OCI-LY3 (cell line): ENCODE data around the gene DNMT3A.
A peak's percentile ranks its signal among the peaks of the same experiment; 100 is the strongest.

ENCODE experiments used
- H2AFZ ChIP-seq: fragments of 200-600, 300-600 bp; shearing (Covaris generic); 2 replicates; pipeline ENCODE4 v1.6.0; 2014; ENCODE audit warnings: antibody characterized with exemption, low read depth, low read length
- H3K27ac ChIP-seq: fragments of 200-600, 300-600 bp; sonication (generic); 2 replicates; pipeline ENCODE4 v1.5.1; 2014; ENCODE audit warnings: mild to moderate bottlenecking, low read length, moderate library complexity, mixed read lengths
- H3K27me3 ChIP-seq: fragments of 200-600, 300-600 bp; sonication (generic); 2 replicates; pipeline ENCODE4 v1.6.1; 2014; ENCODE audit warnings: low read depth, low read length, mixed read lengths
- H3K36me3 ChIP-seq: fragments of 200-600, 300-600 bp; sonication (generic); replicated peaks from 2 replicates; pipeline ENCODE3; 2014; ENCODE audit warnings: low read depth, low read length, mixed read lengths
- H3K4me1 ChIP-seq: fragments of 300-600, 200-600 bp; sonication (generic); 2 replicates; pipeline ENCODE4 v1.6.1; 2014; ENCODE audit warnings: low read length, mixed read lengths
- H3K4me2 ChIP-seq: fragments of 200-600, 300-600 bp; sonication (generic); 2 replicates; pipeline ENCODE4 v1.6.1; 2014; ENCODE audit warnings: low read length, mixed read lengths
- H3K4me3 ChIP-seq: fragments of 300-600, 200-600 bp; sonication (generic); 2 replicates; pipeline ENCODE4 v1.5.1; 2014; ENCODE audit warnings: antibody characterized with exemption, mild to moderate bottlenecking, low read length, moderate library complexity
- H3K79me2 ChIP-seq: fragments of 300-600, 200-600 bp; shearing (Covaris generic); 2 replicates; pipeline ENCODE4 v1.6.1; 2014; ENCODE audit warnings: mild to moderate bottlenecking, low read length, mixed read lengths
- H3K9ac ChIP-seq: fragments of 300-600, 200-600 bp; shearing (Covaris generic); 2 replicates; pipeline ENCODE4 v1.6.0; 2014; ENCODE audit warnings: mild to moderate bottlenecking, low read length, moderate library complexity
- H3K9me3 ChIP-seq: fragments of 200-600, 300-600 bp; shearing (Covaris generic); 2 replicates; pipeline ENCODE4 v1.6.1; 2014; ENCODE audit warnings: low read length, mixed read lengths; ENCODE audit not compliant: insufficient read depth
- H4K20me1 ChIP-seq: fragments of 200-600, 300-600 bp; sonication (generic); 2 replicates; pipeline ENCODE4 v1.6.1; 2016; ENCODE audit warnings: low read length, mixed read lengths; ENCODE audit not compliant: insufficient read depth
- EZH2phosphoT487 ChIP-seq: fragments of 200-600 bp; shearing (Covaris generic); IDR thresholded peaks from 2 replicates; pipeline ENCODE4 v1.6.1; 2018; ENCODE audit warnings: antibody characterized with exemption, mixed run types, low read depth
- TF ChIP-seq, protein P1 (sequence below): fragments of 200-600, 300-600 bp; sonication (generic); IDR thresholded peaks from 2 replicates; pipeline ENCODE4 v1.5.1; 2014; ENCODE audit warnings: antibody characterized with exemption, low read length, low read depth

The DNMT3A gene

GRCh38 chr2:25377822-25378421 lies 36.2 kb upstream of the DNMT3A start:
- Histone ChIP-seq H3K79me2 (no peaks in the 10 kb centered on the region), H3K4me1 (peaks cover 31% of the 10 kb centered on the region), H2AFZ (no peak overlapping the region), H3K4me2 (no peak overlapping the region; the same call in 1 of the 2 replicates), H3K9ac (no peak overlapping the region), H3K36me3 (no peaks in the 10 kb centered on the region), H3K27ac (no peak overlapping the region), H3K4me3 (no peak overlapping the region), H3K27me3 (no peaks in the 10 kb centered on the region), H4K20me1 (no peaks in the 10 kb centered on the region), H3K9me3 (no peaks in the 10 kb centered on the region)
- TF ChIP-seq, protein P1, sequence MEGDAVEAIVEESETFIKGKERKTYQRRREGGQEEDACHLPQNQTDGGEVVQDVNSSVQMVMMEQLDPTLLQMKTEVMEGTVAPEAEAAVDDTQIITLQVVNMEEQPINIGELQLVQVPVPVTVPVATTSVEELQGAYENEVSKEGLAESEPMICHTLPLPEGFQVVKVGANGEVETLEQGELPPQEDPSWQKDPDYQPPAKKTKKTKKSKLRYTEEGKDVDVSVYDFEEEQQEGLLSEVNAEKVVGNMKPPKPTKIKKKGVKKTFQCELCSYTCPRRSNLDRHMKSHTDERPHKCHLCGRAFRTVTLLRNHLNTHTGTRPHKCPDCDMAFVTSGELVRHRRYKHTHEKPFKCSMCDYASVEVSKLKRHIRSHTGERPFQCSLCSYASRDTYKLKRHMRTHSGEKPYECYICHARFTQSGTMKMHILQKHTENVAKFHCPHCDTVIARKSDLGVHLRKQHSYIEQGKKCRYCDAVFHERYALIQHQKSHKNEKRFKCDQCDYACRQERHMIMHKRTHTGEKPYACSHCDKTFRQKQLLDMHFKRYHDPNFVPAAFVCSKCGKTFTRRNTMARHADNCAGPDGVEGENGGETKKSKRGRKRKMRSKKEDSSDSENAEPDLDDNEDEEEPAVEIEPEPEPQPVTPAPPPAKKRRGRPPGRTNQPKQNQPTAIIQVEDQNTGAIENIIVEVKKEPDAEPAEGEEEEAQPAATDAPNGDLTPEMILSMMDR = no peak
- no peak for TF ChIP-seq EZH2phosphoT487

DNA sequence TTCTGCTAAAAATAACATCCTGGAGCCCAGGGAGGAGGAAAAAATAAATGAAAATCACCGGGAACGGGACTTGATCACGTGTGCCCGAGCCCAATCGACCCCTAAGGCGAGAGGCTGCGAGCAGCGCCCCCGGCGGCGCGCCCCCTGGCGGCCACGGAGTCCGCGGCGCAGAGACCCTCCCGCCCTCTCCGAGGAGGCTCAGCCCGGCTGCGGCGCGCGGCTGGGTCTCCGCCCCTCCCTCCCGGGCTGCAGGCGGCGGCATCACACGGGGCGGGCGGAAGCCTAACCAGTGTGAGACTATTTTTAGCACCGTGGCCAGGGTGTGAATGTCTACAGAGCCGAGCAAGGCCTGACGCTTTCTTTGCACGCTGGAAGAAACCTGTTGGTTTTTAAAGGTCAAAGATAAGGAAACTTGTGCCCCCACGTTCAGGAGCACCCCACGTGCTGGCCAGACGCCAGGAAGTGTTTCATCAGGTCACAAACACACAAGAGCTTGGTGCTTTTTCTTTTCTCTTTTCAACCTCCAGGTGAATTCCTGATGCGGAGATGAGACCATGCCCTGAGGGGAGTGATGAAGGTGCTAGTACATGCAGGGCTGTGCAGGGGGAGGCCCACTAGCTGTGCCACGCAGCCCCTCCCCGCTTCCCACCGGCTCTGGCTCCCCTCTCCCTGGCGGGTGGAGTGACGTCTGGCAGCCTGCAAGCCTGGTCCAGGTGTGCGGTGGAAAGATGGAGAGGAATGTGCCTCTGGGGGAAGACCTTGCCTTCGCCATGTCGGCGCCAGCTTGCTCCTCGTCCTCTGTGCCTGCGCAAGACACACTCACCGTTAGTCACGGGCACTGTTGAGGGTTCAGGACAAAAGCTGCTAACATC lies 35.3 kb upstream of the DNMT3A start:
- H3K27me3 ChIP-seq = no peaks in the 10 kb centered on the region
- H3K4me2 ChIP-seq = peak overlapping the region; percentile 80
- H3K9ac ChIP-seq = peak overlapping the region; percentile 61
- no peaks in the 10 kb centered on the region for H3K36me3 ChIP-seq
- H3K79me2 ChIP-seq = no peaks in the 10 kb centered on the region
- TF ChIP-seq EZH2phosphoT487 = no peak
- TF ChIP-seq, protein P1 = peak; percentile 91
- H3K4me3 ChIP-seq = peak overlapping the region; percentile 69
- peaks cover 31% of the 10 kb centered on the region for H3K4me1 ChIP-seq
- peak overlapping the region; percentile 65 for H3K27ac ChIP-seq
- no peaks in the 10 kb centered on the region for H4K20me1 ChIP-seq
- no peaks in the 10 kb centered on the region for H3K9me3 ChIP-seq
- peak overlapping the region; percentile 70; the same call in 1 of the 2 replicates for H2AFZ ChIP-seq

DNA sequence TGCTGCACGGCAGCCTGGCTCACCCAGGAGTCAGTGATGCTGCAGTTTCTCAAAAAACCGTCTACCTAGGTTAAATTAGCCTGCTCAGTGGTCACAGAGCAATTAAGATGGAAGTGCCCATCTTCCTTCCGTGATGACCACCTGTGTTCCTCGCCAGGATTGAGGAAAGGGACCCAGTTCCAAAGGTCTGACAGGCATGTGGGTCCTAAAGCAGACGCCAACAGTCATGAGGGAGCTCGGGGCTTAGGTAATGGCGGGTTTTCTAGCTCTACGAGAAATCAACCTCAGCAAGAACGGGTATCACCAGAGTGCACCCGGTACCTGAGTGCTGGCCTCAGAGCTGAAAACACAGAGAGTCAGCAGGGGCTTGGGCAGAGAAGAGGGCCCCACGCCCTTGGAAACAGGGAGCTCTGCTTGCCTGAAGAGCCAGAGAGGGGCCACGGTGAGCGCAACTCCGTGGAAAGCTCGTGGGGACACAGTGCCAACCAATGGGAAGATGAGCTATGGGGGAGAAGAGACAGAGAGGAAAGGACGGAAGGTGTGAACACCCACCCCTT lies 34.3 kb upstream of the DNMT3A start:
- H3K9me3 ChIP-seq = no peaks in the 10 kb centered on the region
- H3K27me3 ChIP-seq = no peaks in the 10 kb centered on the region
- peak overlapping the region; percentile 80 for H3K4me2 ChIP-seq
- no peak overlapping the region for H2AFZ ChIP-seq
- TF ChIP-seq, protein P1 = no peak
- TF ChIP-seq EZH2phosphoT487 = no peak
- H3K36me3 ChIP-seq = peaks cover 3% of the 10 kb centered on the region
- no peak overlapping the region for H3K27ac ChIP-seq
- no peaks in the 10 kb centered on the region for H4K20me1 ChIP-seq
- peak overlapping the region; percentile 69 for H3K4me3 ChIP-seq
- no peaks in the 10 kb centered on the region for H3K79me2 ChIP-seq
- peaks cover 31% of the 10 kb centered on the region for H3K4me1 ChIP-seq
- peak overlapping the region; percentile 59; the same call in 1 of the 2 replicates for H3K9ac ChIP-seq
